ENCODE measurements around the gene CERK.

DNA sequence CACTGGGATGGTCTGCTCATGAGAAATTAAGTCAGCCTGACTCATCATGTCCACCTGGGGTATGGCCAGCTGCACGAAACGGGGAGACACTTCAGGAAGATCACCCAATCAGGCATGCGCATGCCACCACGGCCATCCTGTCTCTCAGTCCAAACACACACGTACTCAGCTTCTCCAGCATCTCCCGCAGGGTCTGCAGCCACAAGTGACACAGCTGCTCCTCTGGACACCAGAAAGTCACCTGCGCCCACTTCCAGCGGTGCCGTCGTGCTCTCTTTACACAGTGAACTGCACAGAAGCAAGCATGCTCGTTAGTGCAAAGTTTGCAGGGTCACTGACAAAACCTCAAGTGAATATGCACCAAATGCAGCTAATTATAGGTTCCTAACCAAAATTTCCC is 18.1 kb downstream of the CERK start:
- TF ChIP-seq CTCF (IDR thresholded peaks at IDR 0.05) (no peak), POLR2A (IDR thresholded peaks at IDR 0.05) (no peak)

Data from esophagus squamous epithelium (tissue), 4 donors.